Neural cell (in vitro differentiated cells): ENCODE measurements around the gene BRD3OS. TPM values are rescaled to one million over a fixed set of nuclear protein-coding genes. Genes with fewer than 3 reads are reported as not detected.

Experiments
- H2AFZ ChIP-seq: fragments of 200-600, 300-800 bp; sonication (generic), shearing (Covaris generic); 2 replicates; pipeline ENCODE4 v1.6.0; 2014; ENCODE audit warnings: low read depth, mild to moderate bottlenecking, antibody characterized with exemption, low read length, moderate library complexity
- H3F3A ChIP-seq: fragments of 200-600 bp; shearing (Covaris generic); 2 replicates; pipeline ENCODE4 v1.6.1; 2016; ENCODE audit warnings: mild to moderate bottlenecking, moderate library complexity, mixed read lengths, antibody characterized with exemption, low read length; ENCODE audit not compliant: insufficient read depth, poor library complexity, severe bottlenecking
- H3K27ac ChIP-seq: fragments of 200-600, 300-800 bp; sonication (generic), shearing (Covaris generic); 2 replicates; pipeline ENCODE4 v1.5.1; 2014; ENCODE audit warnings: mild to moderate bottlenecking, low read length, moderate library complexity
- H3K27me3 ChIP-seq: fragments of 300-800, 200-600 bp; sonication (generic), shearing (Covaris generic); 2 replicates; pipeline ENCODE4 v1.6.0; 2014; ENCODE audit warnings: mild to moderate bottlenecking, low read depth, low read length, moderate library complexity; ENCODE audit not compliant: insufficient read depth
- H3K36me3 ChIP-seq: fragments of 300-800, 200-600 bp; sonication (generic), shearing (Covaris generic); 2 replicates; pipeline ENCODE4 v1.5.1; 2014; ENCODE audit warnings: mild to moderate bottlenecking, antibody characterized with exemption, low read length, moderate library complexity; ENCODE audit not compliant: insufficient read depth
- H3K4me2 ChIP-seq: fragments of 300-800, 200-600 bp; sonication (generic), shearing (Covaris generic); 2 replicates; pipeline ENCODE4 v1.6.0; 2014; ENCODE audit warnings: mild to moderate bottlenecking, low read length
- H3K4me3 ChIP-seq: fragments of 300-800, 200-600 bp; sonication (generic), shearing (Covaris generic); 2 replicates; pipeline ENCODE4 v1.5.1; 2014; ENCODE audit warnings: mild to moderate bottlenecking, low read length, moderate library complexity
- H3K79me2 ChIP-seq: fragments of 200-600 bp; shearing (Covaris generic); replicated peaks from 2 replicates; pipeline ENCODE4 v1.6.0; 2014; ENCODE audit warnings: mild to moderate bottlenecking, low read length, moderate library complexity; ENCODE audit not compliant: insufficient read depth
- H3K9ac ChIP-seq: fragments of 300-800, 200-600 bp; sonication (generic), shearing (Covaris generic); 2 replicates; pipeline ENCODE4 v1.6.1; 2016; ENCODE audit warnings: mild to moderate bottlenecking, low read length, mixed read lengths
- H3K9me2 ChIP-seq: fragments of 200-600 bp; shearing (Covaris generic); 2 replicates; pipeline ENCODE4 v1.6.1; 2016; ENCODE audit warnings: mild to moderate bottlenecking, low read length, mixed read lengths; ENCODE audit not compliant: insufficient read depth
- H3K9me3 ChIP-seq: fragments of 200-600, 300-800 bp; sonication (generic), shearing (Covaris generic); 2 replicates; pipeline ENCODE4 v1.6.1; 2016; ENCODE audit warnings: mild to moderate bottlenecking, mixed run types, low read length, moderate library complexity, mixed read lengths
- H4K20me1 ChIP-seq: fragments of 200-600 bp; shearing (Covaris generic); 2 replicates; pipeline ENCODE4 v1.6.1; 2016; ENCODE audit warnings: mild to moderate bottlenecking, mixed run types; ENCODE audit not compliant: insufficient read depth
- CTCF ChIP-seq: fragments of 450-650 bp; IDR thresholded peaks from 2 replicates; pipeline ENCODE4 v1.5.1; 2014; ENCODE audit warnings: antibody characterized with exemption, mild to moderate bottlenecking, moderate library complexity; ENCODE audit not compliant: poor library complexity, severe bottlenecking
- EP300 ChIP-seq: fragments of 450-650 bp; conservative IDR thresholded peaks from 2 replicates; pipeline ENCODE4 v1.6.1; 2014; ENCODE audit warnings: antibody characterized with exemption, mild to moderate bottlenecking, moderate library complexity; ENCODE audit not compliant: poor library complexity, severe bottlenecking
- EZH2 ChIP-seq: fragments of 200-600, 300-800 bp; shearing (Covaris generic), sonication (generic); IDR thresholded peaks from 2 replicates; pipeline ENCODE4 v1.6.1; 2014; ENCODE audit warnings: antibody characterized with exemption, low read length, borderline replicate concordance, mild to moderate bottlenecking; ENCODE audit not compliant: insufficient read depth, poor library complexity, severe bottlenecking
- MXI1 ChIP-seq: fragments of 450-650 bp; conservative IDR thresholded peaks from 2 replicates; pipeline ENCODE4 v1.6.1; 2014; ENCODE audit warnings: antibody characterized with exemption, mild to moderate bottlenecking; ENCODE audit not compliant: poor library complexity, severe bottlenecking
- POLR2AphosphoS5 ChIP-seq: IDR thresholded peaks from 2 replicates; pipeline ENCODE4 v1.6.1; 2012
- RAD21 ChIP-seq: fragments of 450-650 bp; conservative IDR thresholded peaks from 2 replicates; pipeline ENCODE4 v1.6.1; 2014; ENCODE audit warnings: antibody characterized with exemption, mild to moderate bottlenecking, moderate library complexity
- REST ChIP-seq: IDR thresholded peaks from 2 replicates; pipeline ENCODE4 v1.6.1; 2012; ENCODE audit warnings: borderline replicate concordance
- SMC3 ChIP-seq: fragments of 450-650 bp; conservative IDR thresholded peaks from 2 replicates; pipeline ENCODE4 v1.6.1; 2014; ENCODE audit warnings: antibody characterized with exemption, mild to moderate bottlenecking, moderate library complexity; ENCODE audit not compliant: poor library complexity
- TAF1 ChIP-seq: IDR thresholded peaks from 2 replicates; pipeline ENCODE4 v1.6.1; 2012; ENCODE audit warnings: low read depth
- polyA plus RNA-seq: library from polyadenylated mRNA; depleted of rRNA; stranded (reverse); fragments of >200 nt; gene quantifications from 2 replicates; pipeline ENCODE4 v1.2.3, GENCODE V29; 2014

Gene BRD3OS
- polyA plus RNA-seq, 1 donor from 2014 or later = 49.5 TPM

- Histone ChIP-seq H4K20me1 (no peaks in the 10 kb centered on the region), H3K9me2 (no peaks in the 10 kb centered on the region), H3K9me3 (no peaks in the 10 kb centered on the region), H3K27ac (no peak overlapping the region), H3K27me3 (no peaks in the 10 kb centered on the region), H3K4me2 (no peak overlapping the region), H3K9ac (no peak overlapping the region), H3K4me3 (no peak overlapping the region), H2AFZ (no peak overlapping the region), H3K79me2 (no peaks in the 10 kb centered on the region), H3K36me3 (no peaks in the 10 kb centered on the region), H3F3A (no peaks in the 10 kb centered on the region)
- no peak for TF ChIP-seq EZH2
Observed at GRCh38 chr9:134033516-134034214, 8.4 kb downstream of the BRD3OS start.

GRCh38 chr9:134034215-134035040 lies 9.1 kb downstream of the BRD3OS start:
- H3K36me3 ChIP-seq = peaks cover 5% of the 10 kb centered on the region
- no peaks in the 10 kb centered on the region for H3K79me2 ChIP-seq
- H3K9me2 ChIP-seq = no peaks in the 10 kb centered on the region
- no peaks in the 10 kb centered on the region for H3K27me3 ChIP-seq
- H4K20me1 ChIP-seq = no peaks in the 10 kb centered on the region
- no peak for TF ChIP-seq EZH2
- TF ChIP-seq MXI1 = no peak
- no peak for TF ChIP-seq EP300
- no peak for TF ChIP-seq REST
- TF ChIP-seq POLR2AphosphoS5 = no peak
- no peak for TF ChIP-seq CTCF
- TF ChIP-seq SMC3 = no peak
- TF ChIP-seq RAD21 = no peak
- no peak for TF ChIP-seq TAF1
- no peaks in the 10 kb centered on the region for H3F3A ChIP-seq
- no peak overlapping the region for H3K4me3 ChIP-seq
- no peak overlapping the region for H2AFZ ChIP-seq
- no peak overlapping the region for H3K4me2 ChIP-seq
- H3K27ac ChIP-seq = no peak overlapping the region
- H3K9me3 ChIP-seq = no peaks in the 10 kb centered on the region
- no peak overlapping the region for H3K9ac ChIP-seq
